ENCODE results near the gene CASKIN2. TPM values are rescaled to one million over a fixed set of nuclear protein-coding genes. Genes with fewer than 3 reads are reported as not detected.

Gene CASKIN2
- total RNA-seq, 1 experiment from 2014 or later, result 41.8 TPM

GRCh38 chr17:75468291-75468754 is 47.0 kb downstream of the CASKIN2 start:
- no peaks in the 10 kb centered on the region for H3K27me3 Mint-ChIP-seq (ENCODE audit: insufficient read depth, unreplicated experiment)
- no peak for TF ChIP-seq CTCF (IDR thresholded peaks at IDR 0.05; ENCODE audit: insufficient read depth in 1 of 2, low read depth in 1 of 2, low read length in 1 of 2, severe bottlenecking in 1 of 2, unreplicated experiment in 1 of 2)
- H3K36me3 Mint-ChIP-seq (ENCODE audit: insufficient read depth, unreplicated experiment), result peaks cover 28% of the 10 kb centered on the region
- no TSS peak for BruUV-seq (replicated peaks)
- H3K4me1 Mint-ChIP-seq (ENCODE audit: low read depth, unreplicated experiment), result no peaks in the 10 kb centered on the region
- intact Hi-C loops (cut with micrococcal nuclease; ENCODE audit: unreplicated experiment), result no loop called here
- DNase-seq, result no peak
- Histone ChIP-seq H3K4me1 (0 out of 2 replicates have a peak, but pooled peaks cover 1% of the 10 kb centered on the region), H3K9me3 (peaks cover 7% of the 10 kb centered on the region), H3K36me3 (ENCODE audit: control insufficient read depth, insufficient read depth, low read length) (no peaks in the 10 kb centered on the region), H3K27me3 (replicated peaks; ENCODE audit: control insufficient read depth, insufficient read depth, low read length) (no peaks in the 10 kb centered on the region), H3K4me3 (ENCODE audit: low read depth, low read length) (no peak overlapping the region)
- no peaks in the 10 kb centered on the region for H3K9me3 Mint-ChIP-seq (ENCODE audit: unreplicated experiment)
- CTCF ChIA-PET, result no interaction called here
- H3K4me3 Mint-ChIP-seq (ENCODE audit: unreplicated experiment), result no peak overlapping the region
- H3K27ac Mint-ChIP-seq (ENCODE audit: unreplicated experiment), result no peak overlapping the region
- POLR2A ChIA-PET, result interaction anchor here (1.1 kb wide), 1 partner anchor 38 kb away, joined by 3 read pairs; no protein-coding TSS in a partner anchor

- DNase-seq, result no peak
- ChIA-PET CTCF (no interaction called here), POLR2A (no interaction called here)
- Histone ChIP-seq H3K36me3 (ENCODE audit: control insufficient read depth, insufficient read depth, low read length) (no peaks in the 10 kb centered on the region), H3K4me1 (peaks cover 10% of the 10 kb centered on the region), H3K27me3 (replicated peaks; ENCODE audit: control insufficient read depth, insufficient read depth, low read length) (no peaks in the 10 kb centered on the region), H3K4me3 (ENCODE audit: low read depth, low read length) (no peak overlapping the region), H3K9me3 (peaks cover 7% of the 10 kb centered on the region)
- no peaks in the 10 kb centered on the region for H3K27me3 Mint-ChIP-seq (ENCODE audit: insufficient read depth, unreplicated experiment)
- H3K27ac Mint-ChIP-seq (ENCODE audit: unreplicated experiment), result no peak overlapping the region
- no peak overlapping the region for H3K4me3 Mint-ChIP-seq (ENCODE audit: unreplicated experiment)
- peaks cover 22% of the 10 kb centered on the region for H3K36me3 Mint-ChIP-seq (ENCODE audit: insufficient read depth, unreplicated experiment)
- BruUV-seq (replicated peaks), result no TSS peak
- H3K4me1 Mint-ChIP-seq (ENCODE audit: low read depth, unreplicated experiment), result peaks cover 3% of the 10 kb centered on the region
- TF ChIP-seq CTCF (IDR thresholded peaks at IDR 0.05; ENCODE audit: insufficient read depth in 1 of 2, low read depth in 1 of 2, low read length in 1 of 2, severe bottlenecking in 1 of 2, unreplicated experiment in 1 of 2), result no peak
- no peaks in the 10 kb centered on the region for H3K9me3 Mint-ChIP-seq (ENCODE audit: unreplicated experiment)
- intact Hi-C loops (cut with micrococcal nuclease; ENCODE audit: unreplicated experiment), result no loop called here
Measured at GRCh38 chr17:75465039-75465438, 50.3 kb downstream of the CASKIN2 start.

DNA sequence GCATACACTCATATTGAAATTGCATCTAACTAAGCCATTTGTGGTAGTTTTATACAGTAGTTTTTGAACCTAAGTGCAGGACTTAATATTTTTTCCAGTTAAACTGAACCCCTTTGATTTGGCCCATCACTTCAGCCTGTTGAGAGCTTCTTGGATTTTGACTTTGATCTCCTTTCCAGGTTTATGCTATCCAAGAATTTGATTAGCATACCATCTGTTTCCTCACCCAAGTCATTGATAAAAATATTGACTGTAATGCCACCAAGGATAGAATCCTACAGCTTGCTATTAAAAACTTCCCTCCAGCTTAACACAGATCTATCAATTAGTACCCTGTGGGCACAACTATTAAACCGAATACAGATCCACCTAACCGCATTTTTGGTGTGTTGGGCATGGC is 51.7 kb downstream of the CASKIN2 start:
- no peaks in the 10 kb centered on the region for H3K27me3 Mint-ChIP-seq (ENCODE audit: insufficient read depth, unreplicated experiment)
- no peak for DNase-seq
- no peak overlapping the region for H3K4me3 ChIP-seq (ENCODE audit: low read depth, low read length)
- peaks cover 7% of the 10 kb centered on the region for H3K9me3 ChIP-seq
- intact Hi-C loops (cut with micrococcal nuclease; ENCODE audit: unreplicated experiment), result no loop called here
- no peak for TF ChIP-seq CTCF (IDR thresholded peaks at IDR 0.05; ENCODE audit: insufficient read depth in 1 of 2, low read depth in 1 of 2, low read length in 1 of 2, severe bottlenecking in 1 of 2, unreplicated experiment in 1 of 2)
- ChIA-PET CTCF (no interaction called here), POLR2A (no interaction called here)
- H3K27me3 ChIP-seq (replicated peaks; ENCODE audit: control insufficient read depth, insufficient read depth, low read length), result no peaks in the 10 kb centered on the region
- H3K36me3 ChIP-seq (ENCODE audit: control insufficient read depth, insufficient read depth, low read length), result no peaks in the 10 kb centered on the region
- H3K4me3 Mint-ChIP-seq (ENCODE audit: unreplicated experiment), result no peak overlapping the region
- peaks cover 21% of the 10 kb centered on the region for H3K4me1 ChIP-seq
- H3K36me3 Mint-ChIP-seq (ENCODE audit: insufficient read depth, unreplicated experiment), result peaks cover 22% of the 10 kb centered on the region
- H3K4me1 Mint-ChIP-seq (ENCODE audit: low read depth, unreplicated experiment), result peaks cover 7% of the 10 kb centered on the region
- no peak overlapping the region for H3K27ac Mint-ChIP-seq (ENCODE audit: unreplicated experiment)
- BruUV-seq (replicated peaks), result no TSS peak
- H3K9me3 Mint-ChIP-seq (ENCODE audit: unreplicated experiment), result no peaks in the 10 kb centered on the region

Data from Caco-2 (cell line).